Activated T-helper 1 cell treated with Interleukin-2 at 50 U/mL for 16 hours (primary cell): ENCODE results near the gene WDR26.
"Not testable (repeated sequence)": the region's sequence is repeated elsewhere in the genome, so short reads cannot be mapped to it uniquely, and the experiment has no call there.

ENCODE experiments used
- DNase-seq: peaks from one replicate; pipeline ENCODE4 v3.0.0-alpha.2; 2020; ENCODE audit warnings: low read depth

Gene WDR26

GRCh38 chr1:224392411-224393249, 42.0 kb downstream of the WDR26 start:
- DNase-seq, result no peak

GRCh38 chr1:224390517-224390916, 44.1 kb downstream of the WDR26 start:
- no peak for DNase-seq

GRCh38 chr1:224387943-224388342, 46.7 kb downstream of the WDR26 start:
- no peak for DNase-seq

GRCh38 chr1:224387302-224387912, 47.2 kb downstream of the WDR26 start:
- no peak for DNase-seq

DNA sequence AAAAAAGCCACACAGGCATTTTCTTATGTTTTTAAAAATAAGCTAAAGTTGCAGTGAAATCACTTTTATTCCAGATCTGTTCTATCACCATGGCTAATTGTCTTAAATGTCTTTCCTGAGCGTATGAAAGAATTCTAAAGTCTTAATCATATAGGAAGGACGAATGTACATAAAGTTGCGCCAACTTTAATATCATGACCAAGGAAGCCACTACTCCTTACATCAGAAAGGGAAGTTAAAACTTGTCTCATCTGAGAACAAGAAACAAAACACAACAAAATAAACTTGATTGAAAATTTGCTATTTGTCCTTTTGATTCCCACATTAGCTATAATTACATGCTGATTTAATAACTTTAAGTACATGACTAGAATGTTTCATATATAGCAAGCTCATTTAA, 51.4 kb downstream of the WDR26 start:
- DNase-seq, result no peak

DNA sequence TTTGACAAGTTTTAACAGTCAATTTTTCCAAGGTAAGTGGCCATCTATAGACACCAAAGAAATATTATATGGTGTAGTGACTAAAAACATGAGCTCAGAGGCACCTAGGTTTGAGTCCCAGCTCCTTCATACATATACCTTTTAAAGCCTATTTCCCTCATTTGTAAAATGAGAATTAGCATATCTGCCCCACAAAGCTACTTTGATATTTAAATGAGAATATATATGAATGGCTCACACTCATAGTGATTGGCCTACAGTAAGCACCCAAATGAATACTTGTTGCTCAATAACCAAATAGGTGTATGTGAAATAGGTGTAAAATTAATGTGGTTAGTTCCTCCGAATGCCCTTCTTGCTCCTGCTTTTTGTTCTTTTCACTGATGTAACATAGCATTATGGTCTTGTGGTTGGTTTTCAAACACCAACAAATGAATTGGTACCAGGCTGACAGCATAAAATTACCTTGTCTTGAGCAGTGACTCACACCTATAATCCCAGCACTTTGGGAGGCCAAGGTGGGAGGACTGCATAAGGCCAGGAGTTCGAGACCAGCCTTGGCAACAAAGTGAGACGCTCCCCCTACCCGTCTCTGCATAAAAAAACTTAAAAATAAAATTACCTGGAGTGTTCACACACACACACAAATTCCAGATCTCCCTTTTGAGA, 52.6 kb downstream of the WDR26 start:
- no peak for DNase-seq

GRCh38 chr1:224380003-224380402, 54.6 kb downstream of the WDR26 start:
- DNase-seq, result peak; percentile 9

- no peak for DNase-seq
These were observed 55.6 kb downstream of the WDR26 start for GRCh38 chr1:224378855-224379631.

DNA sequence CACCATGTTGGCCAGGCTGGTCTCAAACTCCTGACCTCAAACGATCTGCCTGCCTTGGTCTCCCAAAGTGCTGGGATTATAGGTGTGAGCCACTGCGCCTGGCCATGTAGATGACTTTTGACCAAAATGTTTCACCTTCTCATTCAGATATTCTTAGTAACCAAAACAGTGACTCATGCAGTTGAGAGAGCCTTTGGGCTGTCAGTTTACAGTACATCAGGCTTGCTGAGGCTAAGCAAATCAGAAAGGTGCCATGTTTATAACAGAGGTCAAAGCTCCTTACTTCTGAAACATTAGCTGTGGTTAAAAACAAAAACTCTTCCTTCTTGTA, 57.0 kb downstream of the WDR26 start:
- no peak for DNase-seq

DNA sequence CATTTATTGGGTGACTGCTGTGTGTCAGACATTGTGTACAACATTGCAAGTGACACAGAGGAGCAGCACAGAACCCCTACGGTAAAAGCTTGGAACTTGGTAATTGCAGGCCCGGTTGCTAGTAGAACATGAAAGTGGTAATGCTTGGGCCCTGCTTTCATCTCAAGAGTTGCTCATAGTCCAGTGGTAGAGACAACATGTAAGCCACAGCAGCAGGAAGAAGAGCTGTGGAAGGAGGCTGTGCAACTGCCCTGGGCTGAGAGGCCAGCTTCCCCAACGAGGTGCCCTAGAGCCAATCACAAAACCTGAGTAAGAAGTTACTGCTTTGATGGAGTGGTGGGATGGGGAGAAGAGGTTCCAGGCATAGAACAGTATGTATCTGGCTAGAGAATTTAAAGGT, 59.5 kb downstream of the WDR26 start:
- DNase-seq, result no peak

- DNase-seq, result no peak
These were observed 61.5 kb downstream of the WDR26 start for GRCh38 chr1:224373008-224373590.

GRCh38 chr1:224368409-224368808, 66.2 kb downstream of the WDR26 start:
- no peak for DNase-seq

DNA sequence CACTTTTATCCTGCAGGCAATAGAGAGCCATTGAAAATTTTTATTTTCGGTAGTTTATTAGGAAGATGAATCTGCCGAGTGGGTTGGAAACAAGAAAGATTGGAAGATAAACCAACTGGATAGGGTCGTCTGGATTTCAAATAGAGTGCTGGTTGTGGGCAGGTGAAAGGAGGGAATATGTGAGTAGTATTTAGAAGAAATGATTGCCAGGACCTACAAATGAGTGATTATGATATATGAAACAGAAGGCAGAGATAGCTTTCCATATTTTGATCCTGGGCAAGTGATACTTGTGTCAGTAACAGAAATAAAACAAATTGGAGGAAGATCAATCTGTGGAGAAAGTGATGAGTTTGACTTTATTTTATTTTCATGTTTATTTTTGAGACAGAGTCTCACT, 75.4 kb downstream of the WDR26 start:
- no peak for DNase-seq

GRCh38 chr1:224358237-224358636, 76.4 kb downstream of the WDR26 start:
- no peak for DNase-seq

- no peak for DNase-seq
These were observed 76.9 kb downstream of the WDR26 start for GRCh38 chr1:224357626-224358124.

DNA sequence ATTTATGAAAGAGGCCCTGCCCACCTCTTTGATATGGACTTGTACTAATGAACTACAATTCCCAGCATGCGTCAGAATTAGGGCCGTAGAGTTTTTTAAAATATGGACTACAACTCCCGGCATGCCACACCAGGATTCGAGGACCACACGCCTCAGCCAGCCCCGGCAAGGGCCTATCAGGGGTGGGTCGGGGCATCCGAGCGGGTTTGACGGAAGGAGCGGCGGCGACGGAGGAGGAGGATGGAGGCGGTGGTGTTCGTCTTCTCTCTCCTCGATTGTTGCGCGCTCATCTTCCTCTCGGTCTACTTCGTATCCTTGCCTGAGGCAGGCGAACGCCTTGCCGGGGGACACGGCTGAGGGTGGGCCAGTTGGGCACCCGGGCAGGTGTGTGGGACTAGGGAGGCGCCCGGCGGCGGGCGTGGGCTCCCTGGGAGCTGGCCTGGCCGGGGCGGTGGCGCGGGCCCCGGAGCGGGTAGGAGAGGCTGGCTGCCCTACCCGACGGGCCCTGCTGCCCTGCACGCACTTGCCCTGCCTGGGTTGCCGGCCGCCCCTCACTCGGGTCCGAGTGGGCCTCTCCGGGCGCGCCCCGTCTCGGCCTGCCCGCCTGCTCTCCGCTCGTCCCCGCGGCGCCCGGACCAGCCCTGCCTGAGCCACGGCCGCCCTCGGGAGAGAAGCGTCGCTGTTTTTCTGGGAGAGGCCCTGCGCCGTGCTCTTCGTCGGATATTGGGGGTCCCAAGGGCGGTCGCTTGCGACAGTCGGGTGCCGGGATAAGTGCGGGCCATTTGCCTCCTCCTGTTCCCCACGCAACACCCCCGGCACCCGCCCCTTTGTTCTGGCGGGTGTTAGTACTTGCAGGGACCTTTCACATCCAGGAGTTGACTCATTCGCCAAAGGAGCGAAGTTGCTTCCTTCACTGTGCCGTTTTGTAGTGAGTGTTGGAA, 77.6 kb downstream of the WDR26 start, which contains the start of gene CNIH4:
Gene CNIH4 (plus strand): TSS at position 195 of the 941 bp plus-strand sequence. CDS start 46 bp downstream, at position 241.
- DNase-seq, result peak; percentile 85

DNA sequence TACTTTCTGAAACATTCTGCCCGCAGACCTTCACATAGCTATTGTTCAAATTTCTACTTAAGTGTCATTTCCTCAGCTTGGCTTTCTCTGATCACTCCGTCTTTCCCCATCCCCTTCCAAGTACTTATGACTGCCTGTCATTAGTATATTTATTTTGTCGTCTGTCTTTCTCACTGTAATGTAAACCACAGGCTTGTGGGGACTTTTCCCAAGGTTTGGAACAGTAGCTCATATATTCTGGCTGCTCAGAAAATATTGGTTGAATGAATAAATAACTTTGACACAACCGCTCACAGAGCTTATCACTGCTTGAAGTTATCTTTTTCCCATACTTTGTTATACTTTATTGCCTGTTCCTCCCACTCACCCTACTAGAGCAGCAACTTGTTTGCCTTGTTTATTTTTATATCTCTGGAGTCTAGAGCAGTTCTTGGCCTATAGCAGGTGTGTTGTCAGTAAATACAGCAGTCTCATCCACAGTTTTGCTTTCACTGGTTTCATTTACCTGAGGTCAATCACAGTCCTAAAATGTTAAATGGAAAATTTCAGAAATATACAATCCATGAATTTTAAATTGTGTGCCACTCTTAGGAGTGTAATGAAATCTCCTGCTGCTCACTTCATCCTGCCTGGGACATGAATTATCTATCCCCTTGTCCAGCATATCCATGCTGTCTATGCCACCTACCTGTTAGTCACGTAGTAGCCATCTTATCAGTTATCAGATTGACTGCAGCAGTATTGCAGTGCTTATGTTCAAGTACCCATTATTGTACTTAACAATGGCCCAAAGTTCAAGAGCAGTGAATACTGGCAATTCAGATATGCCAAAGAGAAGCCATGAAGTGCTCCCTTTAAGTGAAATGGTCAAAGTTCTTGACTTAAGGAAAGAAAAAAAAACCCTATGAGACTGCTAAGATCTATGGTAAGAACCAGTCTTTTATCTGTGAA, 80.3 kb downstream of the WDR26 start:
- DNase-seq, result no peak

DNA sequence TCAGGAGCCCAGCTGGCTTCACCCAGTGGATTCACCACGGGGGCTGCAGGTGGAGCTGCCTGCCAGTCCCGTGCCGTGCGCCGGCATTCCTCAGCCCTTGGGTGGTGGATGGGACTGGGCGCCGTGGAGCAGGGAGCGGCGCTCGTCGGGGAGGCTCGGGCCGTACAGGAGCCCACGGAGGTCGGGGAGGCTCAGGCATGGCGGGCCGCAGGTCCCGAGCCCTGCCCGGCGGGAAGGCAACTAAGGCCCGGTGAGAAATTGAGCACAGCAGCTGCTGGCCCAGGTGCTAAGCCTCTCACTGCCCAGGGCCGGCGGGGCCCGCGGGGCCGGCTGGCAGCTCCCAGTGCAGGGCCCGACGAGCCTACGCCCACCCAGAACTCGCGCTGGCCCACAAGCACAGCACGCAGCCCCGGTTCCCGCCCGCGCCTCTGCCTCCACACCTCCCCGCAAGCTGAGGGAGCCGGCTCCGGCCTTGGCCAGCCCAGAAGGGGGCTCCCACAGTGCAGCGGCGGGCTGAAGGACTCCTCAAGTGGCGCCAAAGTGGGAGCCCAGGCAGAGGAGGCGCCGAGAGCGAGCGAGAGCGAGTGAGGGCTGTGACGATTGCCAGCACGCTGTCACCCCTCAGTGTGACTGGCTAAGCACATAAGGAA, 82.0 kb downstream of the WDR26 start:
- DNase-seq, result not testable (repeated sequence)

DNA sequence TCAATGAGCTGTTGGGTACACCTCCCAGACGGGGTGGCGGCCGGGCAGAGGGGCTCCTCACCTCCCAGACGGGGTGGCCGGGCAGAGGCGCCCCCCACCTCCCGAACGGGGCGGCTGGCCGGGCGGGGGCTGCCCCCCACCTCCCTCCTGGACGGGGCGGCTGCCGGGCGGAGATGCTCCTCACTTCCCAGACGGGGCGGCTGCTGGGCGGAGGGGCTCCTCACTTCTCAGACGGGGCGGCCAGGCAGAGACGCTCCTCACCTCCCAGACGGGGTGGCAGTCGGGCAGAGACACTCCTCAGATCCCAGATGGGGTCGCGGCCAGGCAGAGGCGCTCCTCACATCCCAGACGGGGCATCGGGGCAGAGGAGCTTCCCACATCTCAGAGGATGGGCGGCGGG, 84.9 kb downstream of the WDR26 start:
- not testable (repeated sequence) for DNase-seq
